ENCODE data around the gene CBFA2T2. TPM values are rescaled to one million over a fixed set of nuclear protein-coding genes. Genes with fewer than 3 reads are reported as not detected.

The CBFA2T2 gene
- total RNA-seq, 2 experiments from 2014 or later, result 10.2 to 10.9 TPM

GRCh38 chr20:33654680-33655161, 164.8 kb downstream of the CBFA2T2 start:
- Mint-ChIP-seq H3K4me3 (no peak overlapping the region), H3K36me3 (ENCODE audit: low read depth) (no peaks in the 10 kb centered on the region), H3K27me3 (no peaks in the 10 kb centered on the region), H3K9me3 (no peaks in the 10 kb centered on the region), H3K27ac (no peak overlapping the region), H3K4me1 (ENCODE audit: low read depth) (peaks cover 17% of the 10 kb centered on the region)
- DNase-seq (no peak), ATAC-seq (no peak)
- TF ChIP-seq, protein P1, sequence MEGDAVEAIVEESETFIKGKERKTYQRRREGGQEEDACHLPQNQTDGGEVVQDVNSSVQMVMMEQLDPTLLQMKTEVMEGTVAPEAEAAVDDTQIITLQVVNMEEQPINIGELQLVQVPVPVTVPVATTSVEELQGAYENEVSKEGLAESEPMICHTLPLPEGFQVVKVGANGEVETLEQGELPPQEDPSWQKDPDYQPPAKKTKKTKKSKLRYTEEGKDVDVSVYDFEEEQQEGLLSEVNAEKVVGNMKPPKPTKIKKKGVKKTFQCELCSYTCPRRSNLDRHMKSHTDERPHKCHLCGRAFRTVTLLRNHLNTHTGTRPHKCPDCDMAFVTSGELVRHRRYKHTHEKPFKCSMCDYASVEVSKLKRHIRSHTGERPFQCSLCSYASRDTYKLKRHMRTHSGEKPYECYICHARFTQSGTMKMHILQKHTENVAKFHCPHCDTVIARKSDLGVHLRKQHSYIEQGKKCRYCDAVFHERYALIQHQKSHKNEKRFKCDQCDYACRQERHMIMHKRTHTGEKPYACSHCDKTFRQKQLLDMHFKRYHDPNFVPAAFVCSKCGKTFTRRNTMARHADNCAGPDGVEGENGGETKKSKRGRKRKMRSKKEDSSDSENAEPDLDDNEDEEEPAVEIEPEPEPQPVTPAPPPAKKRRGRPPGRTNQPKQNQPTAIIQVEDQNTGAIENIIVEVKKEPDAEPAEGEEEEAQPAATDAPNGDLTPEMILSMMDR (IDR thresholded peaks at IDR 0.05), result no peak
- CTCF ChIA-PET, result interaction anchor here (0.6 to 2.3 kb wide), 3 partner anchors 13 to 209 kb away, joined by 3 to 18 read pairs (median 3); partner anchors contain the start of gene ACTL10
- intact Hi-C loops (cut with micrococcal nuclease), result loop anchor here (5.0 kb wide), 1 partner anchor 197 kb away; no protein-coding TSS in a partner anchor
- POLR2A ChIA-PET, result no interaction called here

DNA sequence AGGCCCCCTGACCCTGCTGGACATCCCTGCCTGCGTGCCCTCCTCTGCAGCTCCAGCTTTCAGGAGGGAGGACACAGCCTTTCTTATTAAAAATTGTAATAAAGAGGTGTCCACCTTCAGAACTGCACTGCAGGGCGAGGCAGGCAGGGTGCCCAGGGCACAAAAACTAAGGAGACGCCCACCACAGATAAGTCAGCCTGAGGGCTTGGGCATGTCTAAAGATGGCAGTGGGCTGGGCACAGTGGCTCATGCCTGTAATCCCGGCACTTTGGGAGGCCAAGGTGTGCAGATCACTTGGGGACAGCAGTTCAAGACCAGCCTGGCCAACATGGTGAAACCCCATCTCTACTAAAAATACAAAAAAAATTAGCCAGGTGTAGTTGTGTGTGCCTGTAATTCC, 165.3 kb downstream of the CBFA2T2 start:
- peaks cover 15% of the 10 kb centered on the region for H3K4me1 Mint-ChIP-seq (ENCODE audit: low read depth)
- no peaks in the 10 kb centered on the region for H3K27me3 Mint-ChIP-seq
- no peaks in the 10 kb centered on the region for H3K9me3 Mint-ChIP-seq
- intact Hi-C loops (cut with micrococcal nuclease), result no loop called here
- TF ChIP-seq, protein P1 (IDR thresholded peaks at IDR 0.05), result no peak
- ATAC-seq (no peak), DNase-seq (no peak)
- H3K36me3 Mint-ChIP-seq (ENCODE audit: low read depth), result no peaks in the 10 kb centered on the region
- ChIA-PET CTCF (interaction anchor here (0.6 to 1.1 kb wide), 2 partner anchors 25 to 209 kb away, joined by 3 read pairs; no protein-coding TSS in a partner anchor), POLR2A (no interaction called here)
- no peak overlapping the region for H3K4me3 Mint-ChIP-seq
- H3K27ac Mint-ChIP-seq, result no peak overlapping the region

GRCh38 chr20:33656010-33656782, 166.3 kb downstream of the CBFA2T2 start:
- H3K4me1 Mint-ChIP-seq (ENCODE audit: low read depth), result peaks cover 15% of the 10 kb centered on the region
- ChIA-PET POLR2A (interaction anchor here (3.8 kb wide), 1 partner anchor 11 kb away, joined by 16 read pairs; the partner anchor contains the start of gene ACTL10), CTCF (interaction anchor here (0.8 to 1.1 kb wide), 2 partner anchors 199 to 210 kb away, joined by 3 read pairs; no protein-coding TSS in a partner anchor)
- DNase-seq, result no peak
- no peaks in the 10 kb centered on the region for H3K9me3 Mint-ChIP-seq
- H3K27me3 Mint-ChIP-seq, result no peaks in the 10 kb centered on the region
- no peak overlapping the region for H3K4me3 Mint-ChIP-seq
- no peak overlapping the region for H3K27ac Mint-ChIP-seq
- intact Hi-C loops (cut with micrococcal nuclease), result no loop called here
- TF ChIP-seq, protein P1 (IDR thresholded peaks at IDR 0.05), result no peak
- no peaks in the 10 kb centered on the region for H3K36me3 Mint-ChIP-seq (ENCODE audit: low read depth)
- no peak for ATAC-seq

DNA sequence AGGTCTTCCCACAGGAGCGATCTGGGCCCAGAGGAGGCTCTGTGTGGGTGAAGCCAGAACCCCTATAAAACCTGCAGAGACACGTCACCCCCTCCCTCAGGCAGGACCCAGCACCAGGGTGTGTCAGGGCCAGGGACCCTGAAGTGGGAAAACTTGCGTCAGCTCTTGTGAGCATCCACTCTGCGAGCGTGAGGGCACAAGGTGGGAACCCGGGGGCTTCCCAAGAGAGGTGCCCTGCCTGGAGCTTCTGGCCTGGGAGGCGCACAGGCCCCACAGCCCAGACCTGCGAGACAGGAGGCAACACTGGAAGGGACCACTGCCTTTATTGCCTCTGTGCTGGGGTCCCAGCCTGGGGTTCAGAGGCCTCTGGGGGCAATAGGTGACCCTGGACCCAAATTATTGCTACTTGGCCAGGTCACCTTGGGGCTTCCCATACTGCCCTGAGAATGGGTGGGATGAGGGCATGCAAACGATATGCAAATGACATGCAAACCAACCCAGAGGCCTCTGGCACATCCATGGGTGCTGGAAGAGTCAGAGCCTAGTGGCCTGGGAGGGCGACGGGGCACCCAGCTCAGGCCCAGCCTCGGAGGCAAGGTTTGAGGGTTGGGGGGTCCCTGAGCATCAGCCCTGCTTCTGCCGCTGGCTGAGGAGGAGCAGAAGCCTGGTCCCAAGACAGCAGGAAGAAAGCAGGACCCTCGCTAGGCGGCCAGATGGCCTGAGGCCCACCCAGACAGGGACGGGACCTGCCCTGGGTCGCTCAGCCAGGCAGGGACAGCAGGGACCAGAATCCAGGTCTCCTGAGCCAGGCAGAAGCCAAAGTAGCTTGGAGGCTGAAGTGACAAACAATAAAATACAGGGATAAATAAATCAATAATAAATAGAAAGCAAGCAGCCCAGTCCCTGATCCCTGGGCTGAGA, 167.1 kb downstream of the CBFA2T2 start:
- H3K27ac Mint-ChIP-seq, result no peak overlapping the region
- POLR2A ChIA-PET, result interaction anchor here (3.8 kb wide), 1 partner anchor 10 kb away, joined by 16 read pairs; the partner anchor contains the start of gene ACTL10
- DNase-seq (no peak), ATAC-seq (no peak)
- H3K4me3 Mint-ChIP-seq, result no peak overlapping the region
- CTCF ChIA-PET, result no interaction called here
- H3K36me3 Mint-ChIP-seq (ENCODE audit: low read depth), result no peaks in the 10 kb centered on the region
- TF ChIP-seq, protein P1 (IDR thresholded peaks at IDR 0.05), result no peak
- H3K4me1 Mint-ChIP-seq (ENCODE audit: low read depth), result peaks cover 12% of the 10 kb centered on the region
- H3K9me3 Mint-ChIP-seq, result no peaks in the 10 kb centered on the region
- intact Hi-C loops (cut with micrococcal nuclease), result no loop called here
- H3K27me3 Mint-ChIP-seq, result no peaks in the 10 kb centered on the region
